22Rv1 (cell line): ENCODE results near the gene PSMA3.

ENCODE experiments used
- CTCF ChIP-seq: fragments of 450-650 bp; IDR thresholded peaks from 2 replicates; pipeline ENCODE4 v1.5.1; 2017; ENCODE audit warnings: mild to moderate bottlenecking
- ZFX ChIP-seq: fragments of 450-650 bp; IDR thresholded peaks from 2 replicates; pipeline ENCODE4 v1.6.1; 2017; ENCODE audit warnings: antibody characterized with exemption, borderline replicate concordance

GRCh38 chr14:58196198-58196597 is 48.4 kb upstream of the PSMA3 start:
- TF ChIP-seq CTCF (no peak), ZFX (no peak)
